Aorta (tissue), 5 donors: Measurements from ENCODE around the gene SLC66A2. TPM values are rescaled to one million over a fixed set of nuclear protein-coding genes. Genes with fewer than 3 reads are reported as not detected.
"Not testable (repeated sequence)": the region's sequence is repeated elsewhere in the genome, so short reads cannot be mapped to it uniquely, and the experiment has no call there.

Experiments used
- ATAC-seq: fragments of 200-7000 bp; cut with Tn5 transposase; one replicate; pipeline ENCODE4 v1.9.1; 2022; ENCODE audit warnings: moderate library complexity; ENCODE audit not compliant: low FRiP score
- DNase-seq, 2 donors: peaks; one replicate each; pipeline ENCODE4 v3.0.0-alpha.2; 2020
- H3K27ac ChIP-seq, 2 donors: one replicate each; pipeline ENCODE4 v1.5.1; 2013; ENCODE audit warnings: low read length in 2 of 2, mild to moderate bottlenecking in 2 of 2, moderate library complexity in 2 of 2, control low read depth in 1 of 2, inconsistent platforms in 1 of 2, low read depth in 1 of 2
- H3K27me3 ChIP-seq, 2 donors: one replicate each; pipeline ENCODE4 v1.6.1; 2013; ENCODE audit warnings: control low read depth in 1 of 2, low read length in 1 of 2, mild to moderate bottlenecking in 1 of 2, moderate library complexity in 1 of 2; ENCODE audit not compliant: insufficient read depth in 2 of 2, control insufficient read depth in 1 of 2
- H3K36me3 ChIP-seq, 2 donors: one replicate each; pipeline ENCODE4 v1.6.1; 2013; ENCODE audit warnings: control low read depth in 1 of 2, low read length in 1 of 2, mild to moderate bottlenecking in 1 of 2; ENCODE audit not compliant: insufficient read depth in 2 of 2, control insufficient read depth in 1 of 2
- H3K4me1 ChIP-seq, 2 donors: one replicate each; pipeline ENCODE4 v1.6.1; 2013; ENCODE audit warnings: low read length in 2 of 2, control low read depth in 1 of 2, mild to moderate bottlenecking in 1 of 2, moderate library complexity in 1 of 2; ENCODE audit not compliant: insufficient read depth in 2 of 2, control insufficient read depth in 1 of 2
- H3K4me3 ChIP-seq, 2 donors: one replicate each; pipeline ENCODE4 v1.5.1; 2013; ENCODE audit warnings: low read length in 2 of 2, control low read depth in 1 of 2, mild to moderate bottlenecking in 1 of 2
- H3K9me3 ChIP-seq: one replicate; pipeline ENCODE4 v1.6.1; 2013; ENCODE audit warnings: mild to moderate bottlenecking, low read length; ENCODE audit not compliant: control insufficient read depth
- WGBS, 2 donors: extraction: QIAGEN DNeasy Blood & Tissue Kit; methylation state at CpG; one replicate each; pipeline ENCODE4 v1.1.7; 2013; 5-methylcytosine and 5-hydroxymethylcytosine counted together
- intact Hi-C, 2 donors: fragments of 100-400 bp; cut with DNase I; formaldehyde crosslinking; loops; one replicate each; pipeline versions ENCODE4 v1.14.2 to v1.15.0; 2022
- polyA plus RNA-seq, 2 donors: library from polyadenylated mRNA; stranded (reverse); fragments of 200-250 nt; gene quantifications; one replicate each; pipeline ENCODE4 v1.2.3, GENCODE V29; 2013
- total RNA-seq, 2 donors: library from RNA; stranded (reverse); fragmentation: NEBNext Ultra II Directional; extraction: Animal tissue kit (Norgen Biotek cat#: 25700); gene quantifications; one replicate each; pipeline ENCODE4 v1.2.1, GENCODE V29; 2021
- donor health status: healthy with polysubstance abuse.
- donor health status: Bipolar disorder and iron deficiency.
- donor health status: DM: no; HTN: no; CAD: no.
- donor health status: DM: no; HTN: no; CAD: no.
- donor health status: DM: yes; HTN: yes; CAD: no.

The SLC66A2 gene
- total and polyA plus RNA-seq, 4 donors: 12.9 to 48.8 (median 43.9) TPM

DNA sequence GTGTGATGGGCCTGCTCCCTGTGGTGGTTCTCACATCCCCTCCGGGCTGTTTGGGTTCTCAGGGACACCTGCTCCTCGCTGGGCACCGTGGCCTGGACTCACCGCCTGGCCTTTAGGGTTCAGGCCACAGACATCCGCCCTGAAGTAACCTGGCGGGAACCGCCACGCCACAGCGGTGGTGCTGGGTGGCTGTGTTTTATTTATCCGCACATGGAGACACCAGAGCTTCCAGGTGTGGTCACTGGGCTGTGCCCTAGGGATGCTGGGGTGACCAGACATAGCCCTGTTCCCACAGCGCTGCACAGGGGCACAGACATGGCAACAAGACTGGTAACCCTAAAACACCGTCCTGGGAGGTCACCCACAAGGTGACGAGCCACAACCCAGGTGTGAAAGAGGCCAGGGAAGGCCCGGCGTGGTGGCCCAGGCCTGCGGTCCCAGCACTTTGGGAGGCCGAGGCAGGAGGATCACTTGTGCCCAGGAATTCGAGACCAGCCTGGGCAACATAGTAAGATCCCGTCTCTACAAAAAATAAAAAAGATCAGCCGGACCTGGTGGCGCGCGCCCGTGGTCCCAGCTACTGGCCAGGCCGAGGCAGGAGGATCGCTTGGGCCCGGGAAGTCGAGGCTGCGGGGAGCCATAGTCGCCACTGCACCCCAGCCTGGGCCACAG lies 12.3 kb upstream of the SLC66A2 start:
- ATAC-seq (no peak), DNase-seq (no peak)
- Histone ChIP-seq H3K4me1 (no peaks in the 10 kb centered on the region), H3K36me3 (no peaks in the 10 kb centered on the region), H3K27me3 (no peaks in the 10 kb centered on the region), H3K9me3 (no peaks in the 10 kb centered on the region), H3K27ac (no peak overlapping the region), H3K4me3 (no peak overlapping the region)
- intact Hi-C loops: no loop called here
- WGBS, 2 donors: 86 to 89% methylated on average over 30 of the region's 30 CpGs

DNA sequence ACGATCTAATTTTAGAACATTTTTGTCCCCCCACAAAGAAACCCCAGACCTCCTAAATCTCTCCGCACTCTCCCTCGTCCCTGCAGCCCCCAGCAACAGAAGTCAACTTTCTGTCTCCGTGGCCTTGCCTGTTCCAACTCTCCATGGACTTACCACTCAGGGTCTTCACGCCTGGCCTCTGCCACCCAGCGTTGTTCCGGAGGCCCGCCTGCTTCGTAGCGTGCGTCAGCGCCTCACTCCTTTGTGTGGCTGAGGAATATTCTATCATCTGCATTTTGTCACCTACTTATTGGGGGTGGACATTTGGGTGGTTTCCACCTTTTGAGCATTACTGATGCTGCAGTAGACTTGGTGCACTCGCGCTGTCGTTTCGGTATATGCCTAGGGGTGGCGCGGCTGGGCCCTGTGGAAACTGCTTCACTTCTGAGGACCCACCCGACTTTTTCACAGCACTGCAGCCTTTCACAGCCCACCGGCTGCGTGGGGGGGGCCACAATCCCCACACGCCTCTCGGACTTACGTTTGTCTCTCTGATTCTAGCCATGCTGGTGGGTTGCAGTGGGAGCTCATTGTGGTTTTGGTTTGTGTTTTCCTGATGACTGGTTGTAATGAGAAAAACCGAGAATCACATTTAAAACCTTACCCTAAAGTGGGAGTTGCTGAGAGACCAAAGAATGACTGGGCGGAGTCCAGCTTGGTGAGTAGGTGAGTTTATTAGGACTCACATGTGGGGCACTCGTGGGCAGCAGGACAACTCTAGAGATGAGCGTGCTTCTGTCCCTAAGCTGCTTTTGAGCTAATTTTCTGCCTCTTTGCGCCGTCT lies 11.6 kb upstream of the SLC66A2 start:
- no peak overlapping the region for H3K4me3 ChIP-seq
- 91% methylated on average over 30 of the region's 30 CpGs for WGBS, 2 donors
- no peaks in the 10 kb centered on the region for H3K9me3 ChIP-seq
- H3K4me1 ChIP-seq: no peaks in the 10 kb centered on the region
- intact Hi-C loops: no loop called here
- H3K36me3 ChIP-seq: no peaks in the 10 kb centered on the region
- H3K27me3 ChIP-seq: no peaks in the 10 kb centered on the region
- DNase-seq: no peak
- ATAC-seq: no peak
- H3K27ac ChIP-seq: no peak overlapping the region

GRCh38 chr18:79962311-79962710 lies 10.9 kb upstream of the SLC66A2 start:
- Histone ChIP-seq H3K9me3 (no peaks in the 10 kb centered on the region), H3K27ac (no peak overlapping the region), H3K4me3 (no peak overlapping the region), H3K27me3 (no peaks in the 10 kb centered on the region), H3K36me3 (no peaks in the 10 kb centered on the region), H3K4me1 (no peaks in the 10 kb centered on the region)
- 48 to 49% methylated on average over 10 of the region's 10 CpGs for WGBS, 2 donors
- DNase-seq: no peak
- ATAC-seq: no peak
- intact Hi-C loops: no loop called here

- Histone ChIP-seq H3K27me3 (no peaks in the 10 kb centered on the region), H3K4me3 (no peak overlapping the region), H3K9me3 (no peaks in the 10 kb centered on the region), H3K4me1 (no peaks in the 10 kb centered on the region), H3K27ac (no peak overlapping the region), H3K36me3 (no peaks in the 10 kb centered on the region)
- intact Hi-C loops: no loop called here
- DNase-seq (no peak), ATAC-seq (peak; percentile 27)
- 70 to 73% methylated on average over 29 of the region's 29 CpGs for WGBS, 2 donors
These were observed 10.3 kb upstream of the SLC66A2 start for GRCh38 chr18:79961527-79962291.

GRCh38 chr18:79960921-79961526 lies 9.6 kb upstream of the SLC66A2 start:
- Histone ChIP-seq H3K4me3 (no peak overlapping the region), H3K4me1 (no peaks in the 10 kb centered on the region), H3K36me3 (no peaks in the 10 kb centered on the region), H3K27me3 (no peaks in the 10 kb centered on the region), H3K27ac (no peak overlapping the region), H3K9me3 (no peaks in the 10 kb centered on the region)
- ATAC-seq (no peak), DNase-seq (no peak)
- WGBS, 2 donors: 87 to 89% methylated on average over 16 of the region's 16 CpGs
- intact Hi-C loops: no loop called here

- H3K36me3 ChIP-seq, ATAC-seq, DNase-seq, H3K27ac ChIP-seq, H3K4me1 ChIP-seq, intact Hi-C loops, H3K27me3 ChIP-seq, H3K4me3 ChIP-seq, H3K9me3 ChIP-seq: not testable (repeated sequence)
- 49 to 50% methylated on average over 12 of the region's 12 CpGs for WGBS, 2 donors
These were observed 8.8 kb upstream of the SLC66A2 start for GRCh38 chr18:79960161-79960801.

GRCh38 chr18:79958981-79959380 lies 7.5 kb upstream of the SLC66A2 start:
- no peak for ATAC-seq
- WGBS, 2 donors: 90 to 98% methylated on average over 2 of the region's 2 CpGs

GRCh38 chr18:79956276-79956675 lies 4.8 kb upstream of the SLC66A2 start:
- no peak for DNase-seq
- H3K4me1 ChIP-seq: no peaks in the 10 kb centered on the region
- no peaks in the 10 kb centered on the region for H3K36me3 ChIP-seq
- H3K27ac ChIP-seq: no peak overlapping the region
- 86 to 87% methylated on average over 2 of the region's 2 CpGs for WGBS, 2 donors
- H3K27me3 ChIP-seq: no peaks in the 10 kb centered on the region
- no peaks in the 10 kb centered on the region for H3K9me3 ChIP-seq
- H3K4me3 ChIP-seq: no peak overlapping the region
- intact Hi-C loops: loop anchor here in 1 of 2 donors (10.0 kb wide), 1 partner anchor 581 kb away; no protein-coding TSS in a partner anchor
- ATAC-seq: no peak

More at GRCh38 chr18:79958981-79959380, 7.5 kb upstream of the SLC66A2 start:
- no peaks in the 10 kb centered on the region for H3K36me3 ChIP-seq
- H3K27me3 ChIP-seq: no peaks in the 10 kb centered on the region
- intact Hi-C loops: loop anchor here in 1 of 2 donors (10.0 kb wide), 1 partner anchor 584 kb away; no protein-coding TSS in a partner anchor
- no peaks in the 10 kb centered on the region for H3K9me3 ChIP-seq
- no peak overlapping the region for H3K27ac ChIP-seq
- no peaks in the 10 kb centered on the region for H3K4me1 ChIP-seq
- DNase-seq: peak in 1 of 2 donors; percentile 17
- H3K4me3 ChIP-seq: no peak overlapping the region
